GM12801 (cell line): ENCODE results near the gene CDX1.

Experiments used
- TF ChIP-seq, protein P1 (sequence below): IDR thresholded peaks from one replicate; pipeline ENCODE4 v1.5.1; 2011; ENCODE audit warnings: control low read depth; ENCODE audit not compliant: insufficient read length; ENCODE audit errors: extremely low read depth

Gene CDX1

DNA sequence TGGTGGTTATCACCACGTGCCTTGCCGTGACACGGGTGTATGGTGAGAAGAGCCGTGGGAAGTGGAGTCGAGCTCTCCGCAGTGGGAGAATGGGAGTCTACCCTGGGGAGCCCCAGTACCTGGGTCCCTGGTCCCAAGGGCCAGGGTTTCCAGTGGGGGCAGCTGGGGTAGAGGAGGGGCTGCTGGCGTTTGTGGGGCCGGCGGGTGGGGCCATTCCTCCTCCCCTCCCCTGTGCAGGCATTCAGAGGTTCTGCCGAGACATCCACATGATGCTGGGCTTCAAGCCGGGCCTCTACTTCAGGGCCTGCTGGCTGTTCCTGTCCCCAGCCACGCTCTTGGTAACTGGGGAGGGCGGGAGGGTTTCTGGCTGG lies 38.0 kb downstream of the CDX1 start:
- TF ChIP-seq, protein P1, sequence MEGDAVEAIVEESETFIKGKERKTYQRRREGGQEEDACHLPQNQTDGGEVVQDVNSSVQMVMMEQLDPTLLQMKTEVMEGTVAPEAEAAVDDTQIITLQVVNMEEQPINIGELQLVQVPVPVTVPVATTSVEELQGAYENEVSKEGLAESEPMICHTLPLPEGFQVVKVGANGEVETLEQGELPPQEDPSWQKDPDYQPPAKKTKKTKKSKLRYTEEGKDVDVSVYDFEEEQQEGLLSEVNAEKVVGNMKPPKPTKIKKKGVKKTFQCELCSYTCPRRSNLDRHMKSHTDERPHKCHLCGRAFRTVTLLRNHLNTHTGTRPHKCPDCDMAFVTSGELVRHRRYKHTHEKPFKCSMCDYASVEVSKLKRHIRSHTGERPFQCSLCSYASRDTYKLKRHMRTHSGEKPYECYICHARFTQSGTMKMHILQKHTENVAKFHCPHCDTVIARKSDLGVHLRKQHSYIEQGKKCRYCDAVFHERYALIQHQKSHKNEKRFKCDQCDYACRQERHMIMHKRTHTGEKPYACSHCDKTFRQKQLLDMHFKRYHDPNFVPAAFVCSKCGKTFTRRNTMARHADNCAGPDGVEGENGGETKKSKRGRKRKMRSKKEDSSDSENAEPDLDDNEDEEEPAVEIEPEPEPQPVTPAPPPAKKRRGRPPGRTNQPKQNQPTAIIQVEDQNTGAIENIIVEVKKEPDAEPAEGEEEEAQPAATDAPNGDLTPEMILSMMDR, result no peak

DNA sequence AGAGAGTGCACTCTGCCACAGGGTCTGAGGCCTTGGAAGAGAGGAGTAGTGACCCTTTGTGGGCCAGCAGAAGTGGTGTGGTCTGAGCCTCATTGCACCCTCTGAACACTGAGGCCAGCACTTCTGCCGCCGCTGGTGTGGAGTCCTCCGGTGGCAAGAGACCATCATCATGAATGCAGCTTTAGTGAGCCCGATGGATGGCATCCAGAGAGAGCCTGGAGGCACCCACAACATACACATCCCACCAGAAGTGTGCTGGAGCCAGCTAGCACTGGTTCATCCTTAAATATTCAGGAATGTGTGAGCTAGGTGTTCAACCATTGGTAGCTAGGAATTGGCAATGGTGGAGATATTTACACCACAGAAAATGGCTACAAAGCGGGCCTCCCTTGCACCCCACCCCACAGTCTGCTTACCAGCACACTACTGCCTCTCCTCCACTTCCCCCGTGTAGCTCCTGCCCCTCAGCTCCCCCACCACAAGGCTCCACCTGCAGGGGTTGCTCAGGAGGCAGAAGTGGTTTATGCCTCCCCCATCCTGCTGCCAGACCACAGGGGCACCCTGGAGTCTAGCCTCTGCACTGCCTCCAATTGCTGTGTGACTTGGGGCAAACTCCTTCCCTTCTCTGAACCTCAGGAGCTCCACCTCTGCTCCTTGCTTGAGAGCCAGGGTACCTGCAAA lies 39.7 kb downstream of the CDX1 start:
- TF ChIP-seq, protein P1, result no peak

DNA sequence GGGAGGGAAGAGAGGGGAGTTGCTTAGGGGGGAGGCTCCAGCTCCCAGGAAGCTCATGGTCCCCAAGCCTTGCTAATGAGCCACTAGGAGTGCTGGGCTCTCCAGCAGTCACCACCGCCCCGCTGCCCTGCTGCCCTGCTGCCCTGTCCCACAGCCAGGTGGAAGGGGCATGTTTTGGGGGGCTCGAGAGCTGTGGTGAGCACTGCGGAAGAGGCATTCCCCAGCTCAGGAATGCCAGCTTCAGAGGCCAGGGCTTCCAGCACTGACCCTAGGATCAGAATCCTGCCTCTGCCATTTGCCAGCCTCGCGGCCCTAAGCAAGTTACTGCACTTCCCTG lies 40.2 kb downstream of the CDX1 start:
- TF ChIP-seq, protein P1, result no peak

DNA sequence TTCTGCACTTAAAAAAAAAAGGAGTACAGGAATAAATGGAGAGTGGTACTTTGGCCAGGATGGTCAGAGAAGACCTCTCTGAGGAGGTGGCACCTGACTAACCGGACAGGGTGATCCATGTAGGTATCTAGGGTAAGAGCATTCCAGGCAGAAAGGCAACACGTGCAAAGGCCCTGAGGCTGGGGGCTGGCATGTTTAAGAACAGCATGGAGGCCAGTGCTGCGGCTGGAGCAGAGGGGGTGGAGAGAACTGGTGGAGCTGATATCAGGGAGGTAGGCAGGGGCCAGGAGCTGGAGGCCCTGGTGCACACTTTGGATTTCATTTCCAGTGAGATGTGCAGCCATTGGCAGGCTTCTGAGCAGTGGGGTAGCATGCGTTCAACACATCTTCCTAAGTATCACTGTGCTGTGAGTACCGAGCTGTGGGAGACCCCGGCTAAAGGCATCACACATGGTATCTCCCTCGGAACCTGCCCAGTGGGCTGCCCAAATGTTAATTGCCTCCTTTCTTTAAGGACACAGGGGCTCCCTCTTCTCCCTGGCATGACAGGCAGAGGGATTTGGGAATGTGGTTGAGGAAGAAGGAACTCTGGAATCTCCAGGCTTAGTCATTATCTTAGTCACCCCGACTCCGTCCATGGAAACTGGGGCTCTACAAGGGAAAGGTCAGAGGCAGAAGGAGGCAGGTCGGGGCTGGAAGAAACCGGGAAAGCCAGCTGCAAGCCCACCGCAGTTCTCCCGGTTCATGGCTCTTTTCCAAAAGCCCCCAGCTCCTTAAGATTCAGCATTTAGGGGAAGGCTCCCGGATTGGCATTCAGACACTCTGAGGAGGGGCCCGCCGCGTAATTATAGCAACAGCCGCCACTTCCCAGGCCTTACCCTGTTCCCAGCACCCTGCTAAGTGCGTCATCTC lies 41.9 kb downstream of the CDX1 start:
- TF ChIP-seq, protein P1, result no peak

DNA sequence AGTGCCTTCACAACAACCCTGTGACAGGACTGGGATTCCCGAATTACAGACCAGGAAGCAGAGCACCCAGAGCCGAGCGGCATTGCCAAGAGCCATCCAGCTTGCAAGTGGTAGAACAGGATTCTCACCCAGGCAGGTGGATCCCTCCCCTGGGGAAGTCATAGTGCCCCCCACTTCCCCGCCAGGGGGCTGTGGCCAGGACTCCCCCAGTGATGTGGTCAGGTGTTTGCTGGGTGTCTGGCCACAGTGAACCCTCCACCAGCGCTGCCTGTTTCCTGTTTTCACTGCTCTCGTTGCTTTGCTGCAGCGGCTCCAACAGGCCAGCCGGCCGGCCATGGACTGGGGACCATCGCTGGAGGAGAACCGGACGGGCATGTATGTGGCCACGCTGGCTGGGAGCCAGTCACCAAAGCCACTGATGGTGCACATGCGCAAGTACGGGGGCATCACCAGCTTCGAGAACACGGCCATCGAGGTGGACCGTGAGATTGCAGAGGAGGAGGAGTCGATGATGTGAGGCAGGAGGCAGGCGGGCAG lies 42.6 kb downstream of the CDX1 start:
- TF ChIP-seq, protein P1, result no peak

DNA sequence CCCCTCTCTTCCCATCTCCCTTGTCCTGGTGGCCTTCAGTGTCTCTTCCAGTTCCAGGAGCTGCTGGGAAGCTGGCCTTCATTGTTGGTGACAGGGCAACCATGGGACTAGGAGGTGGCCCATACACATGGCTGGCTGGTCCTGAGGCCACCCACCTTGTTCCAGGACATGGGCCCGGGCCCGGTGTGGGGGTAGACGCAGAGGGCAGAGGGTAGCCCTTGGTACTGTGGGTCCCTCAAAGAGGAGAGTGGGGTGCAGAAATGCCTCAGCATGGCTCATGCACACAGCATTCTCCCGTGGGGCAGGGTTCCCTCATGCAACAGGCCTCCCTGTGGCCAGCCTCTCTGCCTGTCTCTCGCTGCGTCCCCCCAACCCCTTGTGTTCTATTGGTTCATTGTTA lies 44.1 kb downstream of the CDX1 start:
- TF ChIP-seq, protein P1, result no peak

DNA sequence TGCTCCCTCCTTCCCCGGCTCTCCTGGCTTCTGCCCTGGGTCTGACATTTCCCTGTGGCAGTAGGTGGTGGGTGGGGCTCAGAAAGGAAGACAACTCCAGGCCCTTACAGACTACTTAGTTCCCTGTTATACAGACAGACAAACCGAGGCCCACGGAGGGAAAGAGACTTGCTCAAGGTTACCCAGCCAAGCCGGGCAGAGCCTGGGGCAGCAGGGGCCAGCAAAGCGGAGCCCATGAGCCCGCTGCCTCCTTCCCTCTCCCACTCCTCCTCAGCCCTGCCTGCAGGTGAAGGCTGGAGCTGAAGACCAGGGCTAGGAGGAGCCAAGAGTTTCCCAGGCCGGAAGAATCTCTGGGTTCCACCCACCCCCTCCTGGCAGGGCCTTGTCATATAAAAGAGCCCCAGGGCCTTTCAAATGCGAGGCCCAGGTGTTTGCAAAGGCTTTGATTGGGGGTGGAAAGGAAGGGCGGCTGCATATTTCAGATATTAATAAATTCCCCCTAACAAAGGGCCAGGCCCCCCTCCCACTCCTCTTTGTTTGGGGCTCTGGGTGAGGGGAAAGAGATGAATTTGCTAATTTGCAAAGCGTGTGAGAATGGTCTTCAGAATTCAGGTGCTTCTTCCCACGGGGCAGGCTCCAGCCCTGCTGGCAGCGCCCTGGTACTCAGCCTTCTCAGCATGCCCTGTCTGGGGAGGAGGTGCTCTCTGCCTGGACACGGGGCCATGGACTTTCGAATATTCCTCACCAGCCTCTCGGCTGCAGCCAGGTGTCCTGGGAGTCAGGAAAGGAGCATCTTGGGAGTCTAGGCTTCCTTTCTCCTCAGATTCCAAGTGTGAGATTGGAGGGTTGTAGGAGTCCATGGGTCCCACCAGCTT lies 44.8 kb downstream of the CDX1 start:
- TF ChIP-seq, protein P1, result no peak
